GM18867 (cell line): ENCODE results near the gene TMEM11.

Source experiments
- ATAC-seq: cut with Tn5 transposase; IDR thresholded peaks from one replicate; pipeline ENCODE4 v1.9.1; 2021; ENCODE audit warnings: mild to moderate bottlenecking, moderate library complexity; ENCODE audit not compliant: unreplicated experiment

Gene TMEM11

GRCh38 chr17:21186399-21187187, 27.4 kb downstream of the TMEM11 start:
- ATAC-seq, result no peak

- no peak for ATAC-seq
These were observed 28.9 kb downstream of the TMEM11 start for GRCh38 chr17:21185061-21185460.

GRCh38 chr17:21184570-21184969, 29.4 kb downstream of the TMEM11 start:
- no peak for ATAC-seq

- no peak for ATAC-seq
These were observed 30.5 kb downstream of the TMEM11 start for GRCh38 chr17:21183468-21183867.

GRCh38 chr17:21177854-21178600, 35.9 kb downstream of the TMEM11 start:
- no peak for ATAC-seq

- no peak for ATAC-seq
These were observed 36.6 kb downstream of the TMEM11 start for GRCh38 chr17:21177401-21177800.

GRCh38 chr17:21176773-21177395, 37.1 kb downstream of the TMEM11 start:
- ATAC-seq, result no peak

GRCh38 chr17:21174713-21175112, 39.2 kb downstream of the TMEM11 start:
- ATAC-seq, result no peak

- ATAC-seq, result no peak
These were observed 39.8 kb downstream of the TMEM11 start for GRCh38 chr17:21174186-21174585.

GRCh38 chr17:21173543-21173942, 40.4 kb downstream of the TMEM11 start:
- ATAC-seq, result no peak

- ATAC-seq, result no peak
These were observed 41.1 kb downstream of the TMEM11 start for GRCh38 chr17:21172846-21173245.

GRCh38 chr17:21171970-21172510, 41.9 kb downstream of the TMEM11 start:
- no peak for ATAC-seq

GRCh38 chr17:21171309-21171922, 42.5 kb downstream of the TMEM11 start:
- peak; percentile 76 for ATAC-seq

GRCh38 chr17:21170809-21171208, 43.2 kb downstream of the TMEM11 start:
- no peak for ATAC-seq

GRCh38 chr17:21169496-21169895, 44.5 kb downstream of the TMEM11 start:
- no peak for ATAC-seq

GRCh38 chr17:21168555-21168865, 45.5 kb downstream of the TMEM11 start:
- no peak for ATAC-seq

GRCh38 chr17:21167303-21167702, 46.7 kb downstream of the TMEM11 start:
- ATAC-seq, result no peak

- no peak for ATAC-seq
These were observed 47.3 kb downstream of the TMEM11 start for GRCh38 chr17:21166595-21167210.

- no peak for ATAC-seq
These were observed 47.9 kb downstream of the TMEM11 start for GRCh38 chr17:21165922-21166594.

GRCh38 chr17:21164620-21165019, 49.3 kb downstream of the TMEM11 start:
- no peak for ATAC-seq
